Prostate gland (tissue), 2 donors: ENCODE results near the gene NBAS. TPM values are rescaled to one million over a fixed set of nuclear protein-coding genes. Genes with fewer than 3 reads are reported as not detected.
"Not testable (repeated sequence)": the region's sequence is repeated elsewhere in the genome, so short reads cannot be mapped to it uniquely, and the experiment has no call there.

ENCODE experiments used
- DNase-seq: peaks from one replicate; pipeline ENCODE4 v3.0.0-alpha.2; 2019; ENCODE audit warnings: low spot score
- H3K27ac ChIP-seq, 2 donors: fragments of 200-600 bp; sonication (generic); 2 replicates each; pipeline ENCODE4 v1.5.1; 2017 to 2019
- H3K27me3 ChIP-seq: fragments of 200-600 bp; sonication (generic); replicated peaks from 2 replicates; pipeline ENCODE4 v1.5.1; 2019; ENCODE audit not compliant: insufficient read depth
- H3K36me3 ChIP-seq, 2 donors: fragments of 200-600 bp; sonication (generic); 1 replicate in 1 of 2; 2 replicates in 1 of 2; pipeline versions ENCODE4 v1.5.1 to v1.8.1; 2017 to 2019
- H3K4me1 ChIP-seq: fragments of 200-600 bp; sonication (generic); replicated peaks from 2 replicates; pipeline ENCODE4 v1.5.1; 2019
- H3K4me3 ChIP-seq, 2 donors: fragments of 200-600 bp; sonication (generic); 2 replicates each; pipeline ENCODE4 v1.5.1; 2017 to 2019
- H3K9me3 ChIP-seq: fragments of 200-600 bp; sonication (generic); 2 replicates; pipeline ENCODE4 v1.5.1; 2017
- CTCF ChIP-seq, 4 experiments: fragments of 200-600 bp in 2 of 4; fragments of 450-650 bp in 2 of 4; sonication (generic) in 2 of 4; IDR thresholded peaks; 1 replicate in 3 of 4; 2 replicates in 1 of 4; pipeline ENCODE4 v1.5.1; 2016 to 2019; ENCODE audit warnings: antibody characterized with exemption in 4 of 4, mild to moderate bottlenecking in 2 of 4, moderate library complexity in 2 of 4
- POLR2A ChIP-seq: fragments of 450-650 bp; IDR thresholded peaks from one replicate; pipeline ENCODE4 v1.6.1; 2016; ENCODE audit warnings: antibody characterized with exemption, mild to moderate bottlenecking
- POLR2AphosphoS5 ChIP-seq: sonication (generic); formaldehyde crosslinking; IDR thresholded peaks from one replicate; pipeline ENCODE4 v1.6.1; 2017; ENCODE audit warnings: antibody characterized with exemption
- WGBS: methylation state at CpG from one replicate; pipeline ENCODE4 v1.1.5; 2018; 5-methylcytosine and 5-hydroxymethylcytosine counted together
- intact Hi-C: fragments of 100-400 bp; cut with DNase I; formaldehyde crosslinking; loops from one replicate; pipeline ENCODE4 v1.14.2; 2022
- total RNA-seq, 2 donors: library from RNA; depleted of rRNA; stranded (reverse); fragments of >200 nt; gene quantifications; one replicate each; pipeline ENCODE4 v1.1.0, GENCODE V29; 2016

NBAS gene
- total RNA-seq, 2 donors from 2014 or later, result 34.8 to 55.0 TPM

DNA sequence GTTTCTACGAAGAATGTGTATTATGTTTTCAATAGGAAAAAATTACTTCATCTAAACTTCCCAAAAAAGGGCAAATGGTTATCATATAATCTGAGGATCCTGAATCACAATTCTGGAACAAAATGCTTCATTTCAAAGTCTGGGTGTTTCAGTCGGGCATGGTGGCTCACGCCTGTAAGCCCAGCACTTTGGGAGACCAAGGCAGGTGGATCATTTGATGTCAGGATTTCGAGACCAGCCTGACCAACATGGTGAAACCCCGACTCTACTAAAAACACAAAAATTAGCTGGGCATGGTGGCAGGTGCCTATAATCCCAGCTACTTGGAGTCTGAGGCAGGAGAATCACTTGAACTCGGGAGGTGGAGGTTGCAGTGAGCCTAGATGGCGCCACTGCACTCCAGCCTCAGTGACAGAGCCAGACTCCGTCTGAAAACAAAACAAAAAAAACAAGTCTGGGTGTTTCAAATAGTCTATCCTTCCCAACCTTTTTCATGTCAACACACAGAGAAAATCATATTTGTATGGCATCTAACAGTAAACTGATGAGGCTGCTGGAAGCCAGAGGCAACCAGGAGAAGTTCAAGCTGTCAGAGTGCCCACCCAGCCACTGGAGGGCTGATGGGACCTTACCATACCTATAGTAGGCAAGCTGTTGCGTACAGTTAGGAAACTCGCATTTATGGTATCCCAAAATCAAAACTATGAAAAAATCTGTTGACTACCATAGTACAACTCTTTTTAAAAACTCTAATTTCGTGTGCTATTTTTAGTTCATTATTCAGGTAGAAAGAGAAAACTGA lies 14.6 kb downstream of the NBAS start:
- H3K4me1 ChIP-seq, result no peaks in the 10 kb centered on the region
- H3K27ac ChIP-seq, result no peak overlapping the region
- H3K27me3 ChIP-seq, result no peaks in the 10 kb centered on the region
- intact Hi-C loops, result no loop called here
- no peaks in the 10 kb centered on the region for H3K36me3 ChIP-seq
- H3K9me3 ChIP-seq, result no peaks in the 10 kb centered on the region
- H3K4me3 ChIP-seq, result no peak overlapping the region
- no peak for DNase-seq
- no peak for TF ChIP-seq CTCF (IDR thresholded peaks at IDR 0.05)
- no peak for TF ChIP-seq POLR2AphosphoS5
- TF ChIP-seq POLR2A, result no peak
- WGBS, result 87% methylated on average over 11 of the region's 11 CpGs

GRCh38 chr2:15544227-15544626 lies 16.9 kb downstream of the NBAS start:
- no peaks in the 10 kb centered on the region for H3K27me3 ChIP-seq
- no peak overlapping the region for H3K27ac ChIP-seq
- 98% methylated on average over 2 of the region's 2 CpGs for WGBS
- no peak overlapping the region for H3K4me3 ChIP-seq
- no peaks in the 10 kb centered on the region for H3K36me3 ChIP-seq
- H3K9me3 ChIP-seq, result no peaks in the 10 kb centered on the region
- TF ChIP-seq CTCF (IDR thresholded peaks at IDR 0.05) (no peak), POLR2AphosphoS5 (no peak), POLR2A (no peak)
- intact Hi-C loops, result no loop called here
- H3K4me1 ChIP-seq, result no peaks in the 10 kb centered on the region
- no peak for DNase-seq

DNA sequence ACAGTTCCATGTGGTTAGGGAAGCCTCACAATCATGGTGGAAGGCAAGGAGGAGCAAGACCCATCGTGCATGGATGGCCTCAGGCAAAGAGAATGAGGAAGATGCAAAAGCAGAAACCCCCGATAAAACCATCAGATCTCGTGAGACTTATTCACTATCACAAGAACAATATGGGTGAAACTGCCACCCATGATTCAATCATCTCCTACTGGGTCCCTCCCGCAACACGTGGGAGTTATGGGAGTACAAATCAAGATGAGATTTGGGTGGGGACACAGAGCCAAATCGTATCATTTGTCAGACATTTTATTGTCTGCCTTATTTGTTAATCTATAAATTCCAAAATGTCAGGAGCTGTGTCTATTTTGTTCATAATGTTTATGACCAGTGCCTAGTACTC lies 17.6 kb downstream of the NBAS start:
- DNase-seq, result no peak
- Histone ChIP-seq H3K9me3 (no peaks in the 10 kb centered on the region), H3K4me3 (no peak overlapping the region), H3K4me1 (no peaks in the 10 kb centered on the region), H3K27ac (no peak overlapping the region), H3K27me3 (no peaks in the 10 kb centered on the region), H3K36me3 (no peaks in the 10 kb centered on the region)
- no peak for TF ChIP-seq POLR2A
- TF ChIP-seq CTCF (IDR thresholded peaks at IDR 0.05), result no peak
- no peak for TF ChIP-seq POLR2AphosphoS5
- 85% methylated on average over 6 of the region's 6 CpGs for WGBS
- intact Hi-C loops, result no loop called here

DNA sequence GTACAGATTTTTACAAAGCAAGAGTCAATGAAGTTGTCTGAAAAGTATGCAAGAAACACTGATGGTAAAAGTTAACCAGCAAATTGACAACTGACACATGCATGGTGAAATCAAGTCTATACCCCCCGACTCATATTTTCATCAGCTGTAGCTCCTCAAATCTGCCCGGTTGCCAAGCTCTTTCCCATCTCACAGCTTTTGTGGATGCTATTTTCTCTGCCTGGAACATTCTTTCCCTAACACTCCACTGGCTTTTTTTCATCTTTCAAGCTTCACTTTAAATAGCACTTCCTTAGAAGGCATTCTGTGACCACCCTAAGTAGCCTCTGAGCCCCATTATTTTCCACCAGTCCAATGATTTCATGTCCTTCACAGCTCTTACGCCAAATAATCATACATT lies 18.1 kb downstream of the NBAS start:
- no peaks in the 10 kb centered on the region for H3K4me1 ChIP-seq
- WGBS, result 83% methylated on average over 3 of the region's 3 CpGs
- no peak overlapping the region for H3K27ac ChIP-seq
- TF ChIP-seq CTCF (IDR thresholded peaks at IDR 0.05), result no peak
- TF ChIP-seq POLR2A, result no peak
- no peak for TF ChIP-seq POLR2AphosphoS5
- intact Hi-C loops, result no loop called here
- no peaks in the 10 kb centered on the region for H3K36me3 ChIP-seq
- DNase-seq, result no peak
- no peaks in the 10 kb centered on the region for H3K27me3 ChIP-seq
- H3K4me3 ChIP-seq, result no peak overlapping the region
- no peaks in the 10 kb centered on the region for H3K9me3 ChIP-seq

DNA sequence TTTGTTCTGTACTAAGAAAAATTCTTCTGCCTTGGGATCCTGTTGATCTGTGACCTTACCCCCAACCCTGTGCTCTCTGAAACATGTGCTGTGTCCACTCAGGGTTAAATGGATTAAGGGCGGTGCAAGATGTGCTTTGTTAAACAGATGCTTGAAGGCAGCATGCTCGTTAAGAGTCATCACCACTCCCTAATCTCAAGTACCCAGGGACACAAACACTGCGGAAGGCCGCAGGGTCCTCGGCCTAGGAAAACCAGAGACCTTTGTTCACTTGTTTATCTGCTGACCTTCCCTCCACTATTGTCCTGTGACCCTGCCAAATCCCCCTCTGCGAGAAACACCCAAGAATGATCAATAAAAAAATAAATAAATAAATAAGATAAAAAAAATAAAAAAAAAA lies 18.9 kb downstream of the NBAS start:
- H3K27ac ChIP-seq, H3K9me3 ChIP-seq, H3K4me1 ChIP-seq, intact Hi-C loops, H3K36me3 ChIP-seq, H3K27me3 ChIP-seq, DNase-seq, H3K4me3 ChIP-seq: not testable (repeated sequence)
- WGBS, result 58% methylated on average over 1 of the region's 6 CpGs

DNA sequence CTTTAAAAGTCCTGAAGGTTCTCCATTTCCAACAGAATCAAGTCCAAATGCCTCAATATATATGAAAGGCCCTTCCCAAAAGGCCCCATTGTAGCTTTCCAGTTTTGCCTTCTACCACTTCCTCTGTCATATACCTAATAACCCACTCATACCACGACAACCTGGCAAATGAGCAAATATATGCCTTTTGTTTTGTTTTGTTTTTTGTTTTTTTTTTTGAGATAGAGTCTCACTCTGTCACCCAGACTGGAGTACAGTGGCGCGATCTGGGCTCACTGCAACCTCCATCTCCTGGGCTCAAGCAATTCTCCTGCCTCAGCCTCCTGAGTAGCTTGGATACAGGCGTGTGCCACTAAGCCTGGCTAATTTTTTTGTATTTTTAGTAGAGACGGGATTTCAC lies 20.6 kb downstream of the NBAS start:
- H3K9me3 ChIP-seq, H3K4me3 ChIP-seq, H3K27me3 ChIP-seq, H3K27ac ChIP-seq, H3K36me3 ChIP-seq, DNase-seq, intact Hi-C loops, H3K4me1 ChIP-seq: not testable (repeated sequence)
- 81% methylated on average over 5 of the region's 5 CpGs for WGBS
